SK-N-SH (cell line): ENCODE results near the gene CADPS2. TPM values are rescaled to one million over a fixed set of nuclear protein-coding genes. Genes with fewer than 3 reads are reported as not detected.

ENCODE experiments used
- CTCF ChIA-PET: fragments of 300-600, 350-600 bp; formaldehyde crosslinking; extraction: SDS; loops from one replicate; lab custom pipeline; 2021; lab: Yijun Ruan, JAX
- POLR2A ChIA-PET: fragments of 350-600 bp; sonication (Branson Sonifier 250); formaldehyde crosslinking; extraction: SDS; loops from one replicate; lab custom pipeline; 2020; ENCODE audit warnings: antibody characterized with exemption, inconsistent platforms; lab: Yijun Ruan, JAX
- DNase-seq: peaks from one replicate; pipeline ENCODE4 v3.0.0; 2012
- H2AFZ ChIP-seq: fragments of 200-600 bp; sonication (generic); 2 replicates; pipeline ENCODE4 v1.8.1; 2016; ENCODE audit warnings: antibody characterized with exemption, mild to moderate bottlenecking, low read depth
- H3F3A ChIP-seq: fragments of 200-600 bp; sonication (generic); replicated peaks from 2 replicates; pipeline ENCODE3; 2016; ENCODE audit warnings: antibody characterized with exemption, mild to moderate bottlenecking; ENCODE audit not compliant: insufficient read depth
- H3K27ac ChIP-seq, 2 experiments: fragments of 200-500 bp in 1 of 2; fragments of 200-600 bp in 1 of 2; sonication (Bioruptor generic) in 1 of 2; sonication (generic), shearing (Covaris generic) in 1 of 2; 2 replicates each; pipeline versions ENCODE4 v1.5.1 to v1.6.1; 2014 to 2016; ENCODE audit warnings: low read depth in 2 of 2, inconsistent platforms in 1 of 2, low read length in 1 of 2, mild to moderate bottlenecking in 1 of 2, mixed read lengths in 1 of 2
- H3K27me3 ChIP-seq: fragments of 200-600 bp; sonication (generic), shearing (Covaris generic); 2 replicates; pipeline ENCODE4 v1.6.1; 2016; ENCODE audit warnings: mixed run types; ENCODE audit not compliant: insufficient read depth
- H3K36me3 ChIP-seq, 2 experiments: fragments of 200-500 bp in 1 of 2; fragments of 200-600 bp in 1 of 2; sonication (Bioruptor generic) in 1 of 2; sonication (generic) in 1 of 2; replicated peaks in 1 of 2; 2 replicates each; pipeline versions ENCODE3 to v1.5.1; 2014 to 2016; ENCODE audit warnings: low read length in 1 of 2, mild to moderate bottlenecking in 1 of 2; ENCODE audit not compliant: insufficient read depth in 2 of 2, control insufficient read depth in 1 of 2
- H3K4me1 ChIP-seq, 2 experiments: fragments of 200-500 bp in 1 of 2; fragments of 200-600 bp in 1 of 2; sonication (Bioruptor generic) in 1 of 2; sonication (generic), shearing (Covaris generic) in 1 of 2; 2 replicates each; pipeline versions ENCODE4 v1.5.1 to v1.6.1; 2014 to 2016; ENCODE audit warnings: low read depth in 1 of 2, low read length in 1 of 2, mixed run types in 1 of 2; ENCODE audit not compliant: insufficient read depth in 2 of 2, control insufficient read depth in 1 of 2
- H3K4me2 ChIP-seq: fragments of 200-600 bp; sonication (generic), shearing (Covaris generic); 2 replicates; pipeline ENCODE4 v1.6.1; 2017; ENCODE audit warnings: mixed run types
- H3K4me3 ChIP-seq, 2 experiments: fragments of 200-500 bp in 1 of 2; fragments of 200-600 bp in 1 of 2; sonication (Bioruptor generic) in 1 of 2; sonication (generic), shearing (Covaris generic) in 1 of 2; 2 replicates each; pipeline versions ENCODE4 v1.5.1 to v1.8.1; 2014 to 2016; ENCODE audit warnings: low read depth in 2 of 2, inconsistent platforms in 1 of 2, low read length in 1 of 2, mild to moderate bottlenecking in 1 of 2, mixed read lengths in 1 of 2, moderate library complexity in 1 of 2
- H3K79me2 ChIP-seq: fragments of 200-600 bp; sonication (generic); 2 replicates; pipeline ENCODE4 v1.8.1; 2017; ENCODE audit warnings: mild to moderate bottlenecking; ENCODE audit not compliant: insufficient read depth
- H3K9ac ChIP-seq: fragments of 200-600 bp; sonication (generic); 2 replicates; pipeline ENCODE4 v1.6.1; 2017; ENCODE audit warnings: mixed run types
- H3K9me2 ChIP-seq: fragments of 200-600 bp; sonication (generic); 2 replicates; pipeline ENCODE4 v1.6.1; 2017; ENCODE audit warnings: mixed run types
- H3K9me3 ChIP-seq: fragments of 200-600 bp; sonication (generic); 2 replicates; pipeline ENCODE4 v1.6.1; 2017; ENCODE audit warnings: mixed run types, mild to moderate bottlenecking, moderate library complexity
- H4K20me1 ChIP-seq: fragments of 200-600 bp; sonication (generic); 2 replicates; pipeline ENCODE4 v1.6.1; 2017; ENCODE audit warnings: mild to moderate bottlenecking, mixed run types; ENCODE audit not compliant: insufficient read depth
- CHD2 ChIP-seq: fragments of 150-350 bp; IDR thresholded peaks from 2 replicates; pipeline ENCODE4 v1.6.1; 2018; ENCODE audit warnings: low read length; ENCODE audit not compliant: partially characterized antibody
- ELF1 ChIP-seq: IDR thresholded peaks from 2 replicates; pipeline ENCODE4 v1.4.0; 2012
- FOSL2 ChIP-seq: IDR thresholded peaks from 2 replicates; pipeline ENCODE4 v1.4.0; 2012; ENCODE audit warnings: low read depth, mild to moderate bottlenecking, moderate library complexity, borderline replicate concordance
- FOXJ3 ChIP-seq: sonication (generic); formaldehyde crosslinking; IDR thresholded peaks from 2 replicates; pipeline ENCODE4 v1.5.1; 2020; ENCODE audit warnings: mild to moderate bottlenecking, missing genetic modification reagents
- GABPA ChIP-seq: IDR thresholded peaks from 2 replicates; pipeline ENCODE4 v1.4.0; 2012; ENCODE audit warnings: low read depth, mild to moderate bottlenecking
- NFIC ChIP-seq: IDR thresholded peaks from 2 replicates; pipeline ENCODE4 v1.4.0; 2012; ENCODE audit warnings: borderline replicate concordance
- POLR2AphosphoS5 ChIP-seq: IDR thresholded peaks from 2 replicates; pipeline ENCODE4 v1.6.1; 2012; ENCODE audit warnings: low read depth, low read length
- RAD21 ChIP-seq: IDR thresholded peaks from 2 replicates; pipeline ENCODE4 v1.6.1; 2012; ENCODE audit warnings: mild to moderate bottlenecking, low read length
- SIN3A ChIP-seq: IDR thresholded peaks from 2 replicates; pipeline ENCODE4 v1.6.1; 2012; ENCODE audit warnings: low read depth, mild to moderate bottlenecking, low read length, moderate library complexity, borderline replicate concordance
- TAF1 ChIP-seq: IDR thresholded peaks from 2 replicates; pipeline ENCODE4 v1.6.1; 2012; ENCODE audit warnings: low read depth, mild to moderate bottlenecking, low read length, moderate library complexity, borderline replicate concordance
- TEAD4 ChIP-seq: IDR thresholded peaks from 2 replicates; pipeline ENCODE4 v1.4.0; 2012; ENCODE audit warnings: mild to moderate bottlenecking, borderline replicate concordance; ENCODE audit not compliant: insufficient read depth
- YY1 ChIP-seq: IDR thresholded peaks from 2 replicates; pipeline ENCODE4 v1.4.0; 2012; ENCODE audit warnings: low read depth, mild to moderate bottlenecking
- ZBTB33 ChIP-seq: IDR thresholded peaks from 2 replicates; pipeline ENCODE4 v1.4.0; 2012; ENCODE audit warnings: low read depth, borderline replicate concordance
- WGBS: methylation state at CpG from one replicate; pipeline ENCODE4 v1.1.6; 2017; ENCODE audit warnings: low lambda C conversion rate; 5-methylcytosine and 5-hydroxymethylcytosine counted together
- polyA plus RNA-seq, 3 experiments: library from polyadenylated mRNA; depleted of rRNA; stranded (reverse); fragments of >200 nt; gene quantifications; 2 replicates each; pipeline ENCODE4 v1.2.3, GENCODE V29; 2012

Gene CADPS2
- polyA plus RNA-seq, 1 of the 3 experiments (the other 2 are of a cell fraction): 0.05 TPM

GRCh38 chr7:122675621-122676020, 210.6 kb downstream of the CADPS2 start:
- H3K9me3 ChIP-seq: no peaks in the 10 kb centered on the region
- no peak overlapping the region for H3K4me2 ChIP-seq
- no peak for DNase-seq
- H3K9me2 ChIP-seq: no peaks in the 10 kb centered on the region
- TF ChIP-seq ELF1: no peak
- TF ChIP-seq FOSL2: no peak
- TF ChIP-seq TEAD4: no peak
- peaks cover 12% of the 10 kb centered on the region; the same call in 1 of the 2 replicates for H3K27me3 ChIP-seq
- no peak overlapping the region for H3K4me3 ChIP-seq
- H2AFZ ChIP-seq: no peak overlapping the region
- H3K27ac ChIP-seq: no peak overlapping the region
- H3F3A ChIP-seq: no peaks in the 10 kb centered on the region
- no peaks in the 10 kb centered on the region for H4K20me1 ChIP-seq
- ChIA-PET CTCF (no interaction called here), POLR2A (no interaction called here)
- no peaks in the 10 kb centered on the region for H3K36me3 ChIP-seq
- WGBS: 4% methylated on average over 7 of the region's 7 CpGs
- H3K9ac ChIP-seq: no peak overlapping the region
- no peaks in the 10 kb centered on the region for H3K79me2 ChIP-seq
- H3K4me1 ChIP-seq: no peaks in the 10 kb centered on the region

GRCh38 chr7:122675011-122675410, 211.2 kb downstream of the CADPS2 start:
- DNase-seq: no peak
- TF ChIP-seq CHD2 (no peak), FOXJ3 (CRISPR knock-in tag) (no peak), SIN3A (no peak), GABPA (no peak), FOSL2 (no peak), TAF1 (no peak), RAD21 (no peak), YY1 (no peak), POLR2AphosphoS5 (no peak), NFIC (no peak), ZBTB33 (no peak)
- no peak overlapping the region for H3K27ac ChIP-seq
- H3K27me3 ChIP-seq: peaks cover 12% of the 10 kb centered on the region; the same call in 1 of the 2 replicates
- no peak overlapping the region for H3K9ac ChIP-seq
- H2AFZ ChIP-seq: no peak overlapping the region
- 25% methylated on average over 7 of the region's 7 CpGs for WGBS
- H4K20me1 ChIP-seq: no peaks in the 10 kb centered on the region
- no peaks in the 10 kb centered on the region for H3K9me2 ChIP-seq
- no peaks in the 10 kb centered on the region for H3K79me2 ChIP-seq
- H3K36me3 ChIP-seq: no peaks in the 10 kb centered on the region
- POLR2A ChIA-PET: no interaction called here
- H3K4me2 ChIP-seq: no peak overlapping the region
- CTCF ChIA-PET: no interaction called here
- H3K4me3 ChIP-seq: no peak overlapping the region
- no peaks in the 10 kb centered on the region for H3K9me3 ChIP-seq
- no peaks in the 10 kb centered on the region for H3F3A ChIP-seq
- H3K4me1 ChIP-seq: no peaks in the 10 kb centered on the region
